PC-9 (cell line): ENCODE results near the gene RTKN2. TPM values are rescaled to one million over a fixed set of nuclear protein-coding genes. Genes with fewer than 3 reads are reported as not detected.

Experiments used
- BruUV-seq: library from RNA; stranded (reverse); fragments of 400-500 nt; replicated peaks from 2 replicates; lab custom pipeline; 2021; lab: Mats Ljungman, UMichigan
- CTCF ChIA-PET: fragments of 300-600 bp; sonication (Branson Sonifier 250); formaldehyde crosslinking; loops from one replicate; lab custom pipeline; 2022; ENCODE audit warnings: antibody characterized with exemption; lab: Charles Lee
- POLR2A ChIA-PET: fragments of 300-600 bp; sonication (Branson Sonifier 250); formaldehyde crosslinking; loops from one replicate; lab custom pipeline; 2022; ENCODE audit warnings: antibody characterized with exemption; ENCODE audit not compliant: unreplicated experiment; lab: Charles Lee
- DNase-seq, 2 experiments: peaks; one replicate each; pipeline versions ENCODE4 v3.0.0 to v3.0.0-alpha.2; 2015 to 2022; ENCODE audit warnings: mixed read lengths in 1 of 2
- H2AFZ ChIP-seq: fragments of 200-600 bp; sonication (generic); 2 replicates; pipeline ENCODE4 v1.8.1; 2017; ENCODE audit warnings: antibody characterized with exemption
- H3F3A ChIP-seq: fragments of 200-600 bp; sonication (generic); 2 replicates; pipeline ENCODE4 v1.8.1; 2017; ENCODE audit warnings: antibody characterized with exemption, mild to moderate bottlenecking, low read depth; ENCODE audit not compliant: insufficient read depth
- H3K27ac ChIP-seq: fragments of 200-600 bp; sonication (generic); 2 replicates; pipeline ENCODE4 v1.6.1; 2016; ENCODE audit warnings: mixed run types
- H3K27me3 ChIP-seq: fragments of 200-600 bp; sonication (generic); 2 replicates; pipeline ENCODE4 v1.6.1; 2016; ENCODE audit warnings: low read depth, mixed run types; ENCODE audit not compliant: insufficient read depth
- H3K36me3 ChIP-seq: fragments of 200-600 bp; sonication (generic); 2 replicates; pipeline ENCODE4 v1.6.1; 2016; ENCODE audit warnings: low read depth, mixed run types
- H3K4me1 ChIP-seq: fragments of 200-600 bp; sonication (generic); replicated peaks from 2 replicates; pipeline ENCODE4 v1.6.1; 2016; ENCODE audit warnings: mixed run types; ENCODE audit not compliant: insufficient read depth
- H3K4me2 ChIP-seq: fragments of 200-600 bp; sonication (generic); 2 replicates; pipeline ENCODE4 v1.6.1; 2017; ENCODE audit warnings: mixed run types
- H3K4me3 ChIP-seq: fragments of 200-600 bp; sonication (generic); 2 replicates; pipeline ENCODE4 v1.6.1; 2016; ENCODE audit warnings: mixed run types
- H3K79me2 ChIP-seq: fragments of 200-600 bp; sonication (generic); 2 replicates; pipeline ENCODE4 v1.6.1; 2017; ENCODE audit warnings: low read depth, mixed run types
- H3K9me2 ChIP-seq: fragments of 200-600 bp; sonication (generic); 2 replicates; pipeline ENCODE4 v1.8.1; 2017; ENCODE audit warnings: mild to moderate bottlenecking; ENCODE audit not compliant: insufficient read depth
- H3K9me3 ChIP-seq: fragments of 200-600 bp; sonication (generic); 2 replicates; pipeline ENCODE4 v1.8.1; 2016; ENCODE audit warnings: low read depth; ENCODE audit not compliant: insufficient read depth
- H4K20me1 ChIP-seq: fragments of 200-600 bp; sonication (generic); 2 replicates; pipeline ENCODE4 v1.8.1; 2017; ENCODE audit not compliant: insufficient read depth
- EZH2 ChIP-seq: fragments of 200-600 bp; sonication (generic); IDR thresholded peaks from 2 replicates; pipeline ENCODE4 v1.8.0; 2017; ENCODE audit warnings: antibody characterized with exemption, low read depth
- intact Hi-C: fragments of 100-400 bp; cut with micrococcal nuclease; formaldehyde crosslinking; loops from one replicate; pipeline ENCODE4 v1.10.0; 2022; ENCODE audit not compliant: unreplicated experiment
- total RNA-seq: library from RNA; stranded (reverse); gene quantifications from 2 replicates; pipeline ENCODE4 v1.2.3, GENCODE V29; 2021
- TF ChIP-seq, protein P1 (sequence below): fragments of 200-600 bp; sonication (generic); conservative IDR thresholded peaks from 2 replicates; pipeline ENCODE4 v1.6.1; 2017; ENCODE audit warnings: mixed run types, antibody characterized with exemption, mild to moderate bottlenecking, moderate library complexity

RTKN2 gene
- total RNA-seq, 1 experiment from 2014 or later, result 18.5 TPM

- ChIA-PET POLR2A (interaction anchor here (0.6 kb wide), 2 partner anchors 24 to 226 kb away, joined by 4 to 6 read pairs; no protein-coding TSS in a partner anchor), CTCF (no interaction called here)
- Histone ChIP-seq H3K4me3 (no peak overlapping the region), H4K20me1 (no peaks in the 10 kb centered on the region), H3K4me2 (no peak overlapping the region), H3K79me2 (no peaks in the 10 kb centered on the region), H3K9me3 (no peaks in the 10 kb centered on the region), H3K9me2 (no peaks in the 10 kb centered on the region), H2AFZ (no peak overlapping the region), H3K27ac (peak overlapping the region; percentile 5), H3F3A (peaks cover 6% of the 10 kb centered on the region; the same call in 1 of the 2 replicates), H3K36me3 (no peaks in the 10 kb centered on the region), H3K27me3 (no peaks in the 10 kb centered on the region), H3K4me1 (peaks cover 17% of the 10 kb centered on the region)
- BruUV-seq, result no TSS peak
- no peak for TF ChIP-seq EZH2
- intact Hi-C loops, result no loop called here
- DNase-seq, result no peak
These were observed 36.8 kb downstream of the RTKN2 start for GRCh38 chr10:62231805-62232204.

DNA sequence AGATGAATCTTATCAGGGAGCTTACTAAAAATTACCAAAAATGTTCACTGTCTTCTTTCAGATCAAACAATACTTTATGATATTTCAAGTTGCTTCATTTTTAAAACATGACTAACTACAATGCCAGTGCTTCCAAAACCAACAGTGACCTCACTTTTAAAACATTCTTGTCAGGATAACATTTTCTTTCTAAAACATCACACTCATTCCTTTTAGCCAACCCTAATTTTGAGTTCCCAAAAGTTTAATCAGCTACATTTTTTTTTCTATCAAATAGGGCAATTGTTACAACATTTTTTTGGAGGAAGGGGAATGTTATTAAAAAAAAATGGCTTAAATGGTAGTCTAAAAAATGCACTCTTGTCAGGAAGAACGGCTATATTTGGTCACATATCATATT is 37.3 kb downstream of the RTKN2 start:
- no peak overlapping the region for H3K4me3 ChIP-seq
- H3K27ac ChIP-seq, result peak overlapping the region; percentile 5
- H3K36me3 ChIP-seq, result no peaks in the 10 kb centered on the region
- no peaks in the 10 kb centered on the region for H4K20me1 ChIP-seq
- no peak overlapping the region for H2AFZ ChIP-seq
- TF ChIP-seq, protein P1, sequence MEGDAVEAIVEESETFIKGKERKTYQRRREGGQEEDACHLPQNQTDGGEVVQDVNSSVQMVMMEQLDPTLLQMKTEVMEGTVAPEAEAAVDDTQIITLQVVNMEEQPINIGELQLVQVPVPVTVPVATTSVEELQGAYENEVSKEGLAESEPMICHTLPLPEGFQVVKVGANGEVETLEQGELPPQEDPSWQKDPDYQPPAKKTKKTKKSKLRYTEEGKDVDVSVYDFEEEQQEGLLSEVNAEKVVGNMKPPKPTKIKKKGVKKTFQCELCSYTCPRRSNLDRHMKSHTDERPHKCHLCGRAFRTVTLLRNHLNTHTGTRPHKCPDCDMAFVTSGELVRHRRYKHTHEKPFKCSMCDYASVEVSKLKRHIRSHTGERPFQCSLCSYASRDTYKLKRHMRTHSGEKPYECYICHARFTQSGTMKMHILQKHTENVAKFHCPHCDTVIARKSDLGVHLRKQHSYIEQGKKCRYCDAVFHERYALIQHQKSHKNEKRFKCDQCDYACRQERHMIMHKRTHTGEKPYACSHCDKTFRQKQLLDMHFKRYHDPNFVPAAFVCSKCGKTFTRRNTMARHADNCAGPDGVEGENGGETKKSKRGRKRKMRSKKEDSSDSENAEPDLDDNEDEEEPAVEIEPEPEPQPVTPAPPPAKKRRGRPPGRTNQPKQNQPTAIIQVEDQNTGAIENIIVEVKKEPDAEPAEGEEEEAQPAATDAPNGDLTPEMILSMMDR, result no peak
- TF ChIP-seq EZH2, result no peak
- no peaks in the 10 kb centered on the region for H3K79me2 ChIP-seq
- no TSS peak for BruUV-seq
- H3K27me3 ChIP-seq, result no peaks in the 10 kb centered on the region
- no peaks in the 10 kb centered on the region for H3K9me3 ChIP-seq
- intact Hi-C loops, result no loop called here
- H3K4me1 ChIP-seq, result peaks cover 17% of the 10 kb centered on the region
- no peak overlapping the region for H3K4me2 ChIP-seq
- peaks cover 6% of the 10 kb centered on the region; the same call in 1 of the 2 replicates for H3F3A ChIP-seq
- H3K9me2 ChIP-seq, result no peaks in the 10 kb centered on the region
- ChIA-PET CTCF (interaction anchor here (1.0 kb wide), 1 partner anchor 193 kb away, joined by 3 read pairs; no protein-coding TSS in a partner anchor), POLR2A (interaction anchor here (0.5 to 0.6 kb wide), 3 partner anchors 24 to 585 kb away, joined by 4 to 6 read pairs (median 5); no protein-coding TSS in a partner anchor)
- DNase-seq, result peak in 1 of 2 experiments; percentile 69

DNA sequence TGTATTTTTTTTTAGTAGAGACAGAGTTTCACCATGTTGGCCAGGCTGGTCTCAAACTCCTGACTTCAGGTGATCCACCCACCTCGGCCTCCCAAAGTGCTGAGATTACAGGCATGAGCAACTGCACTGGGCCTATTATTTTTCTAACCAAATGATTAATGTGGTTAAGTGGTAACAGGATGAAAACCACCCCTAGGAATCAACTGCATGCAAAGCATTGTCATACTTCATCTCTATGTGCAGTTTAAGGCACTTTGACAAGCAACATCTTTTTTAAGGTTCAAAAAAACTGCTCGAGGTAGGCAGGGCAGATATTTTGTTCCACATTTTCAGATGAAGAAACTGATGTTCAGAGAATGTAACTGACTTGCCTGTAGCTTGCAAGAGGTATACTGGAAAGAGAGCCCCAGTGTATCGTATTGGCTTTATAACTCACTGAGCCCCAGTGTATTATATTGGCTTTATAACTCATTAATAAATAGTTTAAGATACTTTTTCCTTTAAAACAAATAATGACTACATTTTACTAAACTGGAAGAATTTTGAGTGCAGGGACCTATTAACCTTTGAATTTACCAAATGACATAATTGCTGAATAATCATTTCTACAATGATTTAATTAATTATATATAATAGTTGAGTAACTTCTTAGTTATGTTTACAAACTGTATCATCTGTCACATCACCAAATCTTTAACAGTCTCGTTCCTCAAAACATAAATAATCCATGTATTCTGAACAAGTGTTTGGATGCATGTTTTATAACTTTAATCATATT is 38.1 kb downstream of the RTKN2 start:
- Histone ChIP-seq H3K79me2 (no peaks in the 10 kb centered on the region), H3K36me3 (no peaks in the 10 kb centered on the region), H3K27me3 (no peaks in the 10 kb centered on the region), H4K20me1 (no peaks in the 10 kb centered on the region), H3K9me2 (no peaks in the 10 kb centered on the region), H3F3A (peaks cover 6% of the 10 kb centered on the region; the same call in 1 of the 2 replicates), H3K4me1 (peaks cover 17% of the 10 kb centered on the region), H2AFZ (no peak overlapping the region), H3K9me3 (no peaks in the 10 kb centered on the region), H3K4me3 (no peak overlapping the region), H3K27ac (no peak overlapping the region), H3K4me2 (no peak overlapping the region)
- POLR2A ChIA-PET, result interaction anchor here (0.5 kb wide), 1 partner anchor 586 kb away, joined by 5 read pairs; no protein-coding TSS in a partner anchor
- TF ChIP-seq, protein P1, result no peak
- TF ChIP-seq EZH2, result no peak
- intact Hi-C loops, result no loop called here
- CTCF ChIA-PET, result interaction anchor here (1.0 kb wide), 1 partner anchor 192 kb away, joined by 3 read pairs; no protein-coding TSS in a partner anchor
- no peak for DNase-seq
- BruUV-seq, result no TSS peak
